ENCODE data around the gene HP. TPM values are rescaled to one million over a fixed set of nuclear protein-coding genes. Genes with fewer than 3 reads are reported as not detected.

HP gene
- total RNA-seq, 6 experiments from 2014 or later, result 42,048 to 58,242 (median 47,923) TPM

DNA sequence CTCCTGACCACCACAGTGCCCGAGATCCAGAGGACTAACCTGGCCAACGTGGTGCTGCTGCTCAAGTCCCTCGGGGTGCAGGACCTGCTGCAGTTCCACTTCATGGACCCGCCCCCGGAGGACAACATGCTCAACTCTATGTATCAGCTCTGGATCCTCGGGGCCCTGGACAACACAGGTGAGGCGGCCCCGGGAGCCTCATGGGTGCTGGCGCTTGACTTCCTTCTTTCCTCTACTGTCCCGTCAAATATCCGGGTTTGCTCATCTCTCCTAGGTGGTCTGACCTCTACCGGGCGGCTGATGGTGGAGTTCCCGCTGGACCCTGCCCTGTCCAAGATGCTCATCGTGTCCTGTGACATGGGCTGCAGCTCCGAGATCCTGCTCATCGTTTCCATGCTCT is 53.1 kb downstream of the HP start:
- no peak overlapping the region for H3K27ac ChIP-seq
- no peak for DNase-seq
- peaks cover 8 to 99% (median 73%) of the 10 kb centered on the region in 4 donors for H3K36me3 ChIP-seq
- no peaks in the 10 kb centered on the region for H3K27me3 ChIP-seq
- ATAC-seq, result no peak
- H3K4me1 ChIP-seq, result no peaks in the 10 kb centered on the region
- intact Hi-C loops (cut with DNase I), result no loop called here
- TF ChIP-seq POLR2A (IDR thresholded peaks at IDR 0.05) (no peak), CTCF (IDR thresholded peaks at IDR 0.05) (no peak)
- H3K9me3 ChIP-seq, result no peaks in the 10 kb centered on the region
- no peak overlapping the region for H3K4me3 ChIP-seq
- 93% methylated on average over 9 of the region's 17 CpGs for WGBS (ENCODE audit: insufficient coverage, low coverage, low lambda C conversion rate, missing lambda C conversion rate)

GRCh38 chr16:72108353-72109102 is 54.2 kb downstream of the HP start:
- ATAC-seq, result no peak
- Histone ChIP-seq H3K36me3 (peaks cover 8 to 94% (median 66%) of the 10 kb centered on the region in 4 donors), H3K27ac (no peak overlapping the region), H3K27me3 (no peaks in the 10 kb centered on the region), H3K9me3 (no peaks in the 10 kb centered on the region), H3K4me1 (no peaks in the 10 kb centered on the region), H3K4me3 (no peak overlapping the region)
- 83% methylated on average over 6 of the region's 16 CpGs for WGBS (ENCODE audit: insufficient coverage, low coverage, low lambda C conversion rate, missing lambda C conversion rate)
- no peak for DNase-seq
- intact Hi-C loops (cut with DNase I), result no loop called here
- TF ChIP-seq CTCF (IDR thresholded peaks at IDR 0.05) (no peak), POLR2A (IDR thresholded peaks at IDR 0.05) (no peak)

DNA sequence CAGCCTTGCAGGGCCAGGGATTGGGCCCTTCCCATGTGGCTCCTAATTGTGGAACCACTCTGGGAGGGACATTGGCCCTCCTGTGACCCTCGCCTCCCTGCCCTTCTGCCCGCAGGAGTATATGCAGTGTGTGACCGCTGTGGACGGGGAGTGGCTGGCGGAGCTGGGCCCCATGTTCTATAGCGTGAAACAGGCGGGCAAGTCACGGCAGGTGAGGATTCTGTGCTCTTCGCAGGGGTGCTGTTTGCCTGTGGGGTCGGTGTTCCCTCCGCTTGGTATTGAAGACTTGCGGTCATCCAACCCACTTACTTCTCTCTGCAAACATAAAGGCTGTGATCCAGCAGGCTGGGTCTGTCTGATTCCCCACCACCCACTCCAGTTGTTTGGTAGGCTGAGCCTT is 55.0 kb downstream of the HP start:
- TF ChIP-seq CTCF (IDR thresholded peaks at IDR 0.05) (no peak), POLR2A (IDR thresholded peaks at IDR 0.05) (no peak)
- no peak overlapping the region for H3K27ac ChIP-seq
- no peaks in the 10 kb centered on the region for H3K27me3 ChIP-seq
- H3K36me3 ChIP-seq, result peaks cover under 1 to 86% (median 59%) of the 10 kb centered on the region in 4 donors
- ATAC-seq, result no peak
- H3K4me3 ChIP-seq, result no peak overlapping the region
- no peak for DNase-seq
- 93% methylated on average over 3 of the region's 12 CpGs for WGBS (ENCODE audit: insufficient coverage, low coverage, low lambda C conversion rate, missing lambda C conversion rate)
- intact Hi-C loops (cut with DNase I), result no loop called here
- no peaks in the 10 kb centered on the region for H3K9me3 ChIP-seq
- no peaks in the 10 kb centered on the region for H3K4me1 ChIP-seq

- ATAC-seq (no peak), DNase-seq (no peak)
- intact Hi-C loops (cut with DNase I), result no loop called here
Observed at GRCh38 chr16:72109966-72110530, 55.7 kb downstream of the HP start.

More at GRCh38 chr16:72109966-72110530, 55.7 kb downstream of the HP start:
- H3K27me3 ChIP-seq, result no peaks in the 10 kb centered on the region
- H3K4me3 ChIP-seq, result no peak overlapping the region
- no peaks in the 10 kb centered on the region for H3K9me3 ChIP-seq
- H3K27ac ChIP-seq, result no peak overlapping the region
- peaks cover 0 to 78% (median 53%) of the 10 kb centered on the region in 4 donors for H3K36me3 ChIP-seq
- 86% methylated on average over 6 of the region's 12 CpGs for WGBS (ENCODE audit: insufficient coverage, low coverage, low lambda C conversion rate, missing lambda C conversion rate)
- H3K4me1 ChIP-seq, result no peaks in the 10 kb centered on the region
- TF ChIP-seq POLR2A (IDR thresholded peaks at IDR 0.05), result no peak
- no peak for TF ChIP-seq CTCF (IDR thresholded peaks at IDR 0.05)

Other genes starting within 250 kb of the HP start
- 10 to 100 TPM; 47.8 to 54.1 (median 52.5) TPM for gene AP1G1, start 245.7 kb upstream of the HP start, total RNA-seq
- gene ATXN1L, start 208.5 kb upstream of the HP start, total RNA-seq, result 10 to 100 TPM in 3 of 6 experiments, 1 to 10 TPM in 3; 9.2 to 11.9 (median 10.3) TPM
- 1 to 10 TPM; 1.3 to 3.8 (median 1.7) TPM for gene ZNF821, start 170.3 kb upstream of the HP start, total RNA-seq
- gene IST1, start 159.0 kb upstream of the HP start, total RNA-seq, result 10 to 100 TPM; 44.7 to 73.4 (median 65.5) TPM
- 1 to 10 TPM in 2 of 6 experiments, under 1 TPM in 4; 0.60 to 2.0 (median 0.83) TPM for gene PKD1L3, start 54.1 kb upstream of the HP start, total RNA-seq
- gene DHODH, start 45.8 kb upstream of the HP start, total RNA-seq, result 100 to 1,000 TPM in 1 of 6 experiments, 10 to 100 TPM in 5; 26.7 to 108 (median 74.6) TPM
- gene HPR, start 8.7 kb downstream of the HP start, total RNA-seq, result 100 to 1,000 TPM; 115 to 337 (median 142) TPM
- gene TXNL4B, start 39.1 kb downstream of the HP start, total RNA-seq, result 10 to 100 TPM in 2 of 6 experiments, 1 to 10 TPM in 4; 5.5 to 11.6 (median 8.2) TPM
- 10 to 100 TPM; 22.2 to 29.8 (median 23.3) TPM for gene DHX38, start 39.3 kb downstream of the HP start, total RNA-seq
- under 1 TPM in 4 of 6 experiments, not detected in 2; 0.09 to 0.53 (median 0.19) TPM for gene PMFBP1, start 117.7 kb downstream of the HP start, total RNA-seq

All from right lobe of liver (tissue), 6 donors.